Activated CD8-positive, alpha-beta memory T cell treated with anti-CD3 and anti-CD28 coated beads, Interleukin-2, amount 10 ng/mL, durations not matched to agents 7 days and 5 days (primary cell): ENCODE results near the gene DNAH8. TPM values are rescaled to one million over a fixed set of nuclear protein-coding genes. Genes with fewer than 3 reads are reported as not detected.

ENCODE experiments used
- ATAC-seq: fragments of 150-1000 bp; cut with Tn5 transposase; one replicate; pipeline ENCODE4 v1.10.0; 2021; ENCODE audit warnings: moderate library complexity
- CTCF ChIA-PET: fragments of 350-600 bp; sonication (Branson Sonifier 250); formaldehyde crosslinking; loops from one replicate; lab custom pipeline; 2021; ENCODE audit warnings: antibody characterized with exemption; lab: Charles Lee
- DNase-seq: peaks from one replicate; pipeline ENCODE4 v3.0.0-alpha.2; 2020
- H3K27ac Mint-ChIP-seq: one replicate; pipeline ENCODE4 v1.8.0; 2021; ENCODE audit warnings: mild to moderate bottlenecking, mixed read lengths
- H3K27me3 Mint-ChIP-seq: one replicate; pipeline ENCODE4 v1.8.0; 2021; ENCODE audit warnings: mixed read lengths
- H3K36me3 Mint-ChIP-seq: one replicate; pipeline ENCODE4 v1.8.0; 2021; ENCODE audit warnings: mild to moderate bottlenecking, mixed read lengths
- H3K4me1 Mint-ChIP-seq: one replicate; pipeline ENCODE4 v1.8.0; 2021; ENCODE audit warnings: mixed read lengths
- H3K4me3 Mint-ChIP-seq: one replicate; pipeline ENCODE4 v1.8.0; 2021; ENCODE audit warnings: mild to moderate bottlenecking, moderate library complexity, mixed read lengths
- H3K9me3 Mint-ChIP-seq: one replicate; pipeline ENCODE4 v1.8.0; 2022; ENCODE audit warnings: low read depth, mixed read lengths
- total RNA-seq, 2 experiments: library from RNA; stranded (reverse); gene quantifications; one replicate each; pipeline ENCODE4 v1.2.3, GENCODE V29; 2021

DNAH8 gene
- total RNA-seq, 2 experiments from 2014 or later, result 0.12 to 0.15 TPM

DNA sequence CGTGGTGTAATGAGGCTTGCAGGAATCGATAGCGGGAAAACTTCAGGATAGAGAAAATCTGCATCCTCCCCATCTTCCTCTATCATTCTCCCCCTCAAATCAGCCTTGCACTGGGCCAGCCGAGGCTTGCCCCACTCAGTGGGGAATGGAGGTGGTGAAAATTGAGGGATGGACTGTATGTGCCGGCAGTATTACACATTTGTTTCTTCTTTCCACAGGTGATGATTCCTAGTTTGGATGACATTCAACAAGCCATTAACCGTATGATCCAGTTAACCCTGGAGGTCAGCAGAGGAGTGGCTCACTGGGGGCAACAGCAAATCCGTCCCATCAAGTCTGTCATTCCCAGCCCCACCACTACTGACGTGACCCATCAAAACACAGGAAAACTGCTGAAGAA is 100.1 kb downstream of the DNAH8 start:
- H3K27ac Mint-ChIP-seq, result no peak overlapping the region
- no peak for ATAC-seq
- no peak overlapping the region for H3K4me3 Mint-ChIP-seq
- peaks cover 1% of the 10 kb centered on the region for H3K36me3 Mint-ChIP-seq
- no peak for DNase-seq
- CTCF ChIA-PET, result no interaction called here
- peaks cover 4% of the 10 kb centered on the region for H3K4me1 Mint-ChIP-seq
- H3K27me3 Mint-ChIP-seq, result peaks cover 54% of the 10 kb centered on the region
- no peaks in the 10 kb centered on the region for H3K9me3 Mint-ChIP-seq

DNA sequence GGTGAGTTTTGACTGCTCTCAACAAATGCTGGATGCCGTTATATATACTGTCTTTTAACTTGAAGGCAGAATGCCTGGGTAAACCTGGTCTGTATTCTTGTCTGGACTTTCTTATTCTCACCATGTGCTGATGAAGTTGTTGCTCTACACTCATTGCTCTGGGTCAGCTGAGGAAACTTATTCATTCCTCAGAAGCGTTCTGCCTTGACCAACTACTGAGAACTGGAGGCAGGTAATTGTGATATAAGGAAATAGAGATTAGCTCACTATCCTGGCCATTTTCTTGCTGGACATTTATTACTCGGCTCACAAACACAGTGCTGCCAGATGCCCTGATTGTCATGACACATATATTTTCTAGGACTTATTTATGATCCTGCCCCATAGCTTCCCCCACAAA is 103.6 kb downstream of the DNAH8 start:
- CTCF ChIA-PET, result no interaction called here
- Mint-ChIP-seq H3K36me3 (no peaks in the 10 kb centered on the region), H3K4me3 (no peak overlapping the region), H3K27ac (no peak overlapping the region), H3K27me3 (peaks cover 45% of the 10 kb centered on the region), H3K9me3 (no peaks in the 10 kb centered on the region), H3K4me1 (no peaks in the 10 kb centered on the region)
- ATAC-seq (no peak), DNase-seq (no peak)

DNA sequence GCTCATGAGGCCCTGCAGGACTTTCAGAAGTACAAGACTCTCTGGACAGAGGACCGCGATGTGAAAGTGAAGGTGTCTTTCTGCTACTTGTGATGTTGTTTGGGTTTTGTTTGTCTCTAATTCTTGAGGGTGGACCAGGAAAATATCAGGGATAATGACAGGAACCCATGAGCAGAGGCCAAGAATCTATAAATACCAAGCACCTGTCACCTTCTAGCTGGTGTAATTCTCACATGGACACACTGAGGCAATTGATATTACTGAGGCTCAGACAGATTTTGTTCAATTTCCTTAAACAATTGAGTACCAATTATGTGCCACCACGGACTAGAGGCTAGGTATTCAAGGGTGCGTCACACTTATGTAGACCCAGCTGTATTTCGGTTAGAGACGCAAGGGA is 107.9 kb downstream of the DNAH8 start:
- H3K4me1 Mint-ChIP-seq, result no peaks in the 10 kb centered on the region
- H3K4me3 Mint-ChIP-seq, result no peak overlapping the region
- H3K36me3 Mint-ChIP-seq, result no peaks in the 10 kb centered on the region
- no peak for DNase-seq
- no peak overlapping the region for H3K27ac Mint-ChIP-seq
- H3K9me3 Mint-ChIP-seq, result peaks cover 2% of the 10 kb centered on the region
- no peak for ATAC-seq
- CTCF ChIA-PET, result no interaction called here
- peaks cover 38% of the 10 kb centered on the region for H3K27me3 Mint-ChIP-seq

DNA sequence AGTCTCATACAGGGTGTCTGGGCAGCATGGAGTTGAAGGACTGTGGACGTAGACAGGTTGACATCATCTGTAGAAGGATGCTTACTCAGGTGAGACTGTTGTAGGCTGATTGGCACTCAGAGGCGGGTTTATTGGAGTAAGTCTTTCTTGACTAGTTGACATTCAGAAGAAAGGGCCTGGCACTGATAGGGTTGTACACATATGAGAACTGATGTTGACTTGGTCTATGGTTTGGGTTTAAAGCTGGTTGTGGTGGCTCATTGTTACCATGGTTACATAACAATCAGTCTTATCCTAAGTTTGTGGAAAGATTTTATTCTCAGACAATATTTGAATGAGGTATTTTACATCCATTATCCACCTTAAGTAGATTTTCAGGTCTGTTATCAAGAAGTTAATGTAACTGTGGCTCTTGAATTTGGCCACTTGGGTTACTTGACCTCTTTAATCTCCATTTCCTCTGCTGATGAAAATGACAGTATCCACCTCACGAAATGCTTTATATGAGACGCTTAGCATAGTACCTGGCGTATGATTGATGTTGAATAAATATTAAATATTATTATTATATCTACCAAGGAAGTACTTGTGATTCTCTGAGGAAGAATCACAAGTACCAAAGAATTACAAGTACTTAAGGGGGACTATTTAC is 109.3 kb downstream of the DNAH8 start:
- CTCF ChIA-PET, result no interaction called here
- Mint-ChIP-seq H3K4me3 (no peak overlapping the region), H3K4me1 (no peaks in the 10 kb centered on the region), H3K27me3 (peaks cover 34% of the 10 kb centered on the region), H3K36me3 (no peaks in the 10 kb centered on the region), H3K9me3 (peaks cover 2% of the 10 kb centered on the region), H3K27ac (no peak overlapping the region)
- ATAC-seq, result no peak
- no peak for DNase-seq

DNA sequence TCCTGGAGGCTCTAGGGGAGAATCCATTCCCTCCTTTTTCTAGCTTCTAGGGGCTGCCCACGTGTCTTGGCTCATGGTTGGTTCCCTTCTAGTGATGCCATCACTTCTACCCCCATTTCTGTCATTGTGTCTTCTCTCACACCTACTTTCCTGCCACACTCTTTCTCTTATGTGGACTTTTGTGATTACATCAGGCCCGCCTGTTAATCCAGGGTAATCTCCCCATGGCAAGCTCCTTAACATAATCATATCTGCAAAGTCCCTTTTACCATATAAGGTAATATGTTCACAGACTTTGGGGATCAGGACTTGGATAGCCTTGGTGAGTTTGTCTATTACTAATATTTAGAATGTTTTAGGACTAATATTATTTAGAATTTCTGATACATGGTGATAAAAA is 111.9 kb downstream of the DNAH8 start:
- peaks cover 4% of the 10 kb centered on the region for H3K9me3 Mint-ChIP-seq
- H3K27ac Mint-ChIP-seq, result no peak overlapping the region
- no peak for ATAC-seq
- CTCF ChIA-PET, result interaction anchor here (0.6 to 0.7 kb wide), 2 partner anchors 677 to 1042 kb away, joined by 3 to 4 read pairs; no protein-coding TSS in a partner anchor
- no peak for DNase-seq
- peaks cover 25% of the 10 kb centered on the region for H3K27me3 Mint-ChIP-seq
- no peak overlapping the region for H3K4me3 Mint-ChIP-seq
- H3K36me3 Mint-ChIP-seq, result peaks cover 3% of the 10 kb centered on the region
- no peaks in the 10 kb centered on the region for H3K4me1 Mint-ChIP-seq

DNA sequence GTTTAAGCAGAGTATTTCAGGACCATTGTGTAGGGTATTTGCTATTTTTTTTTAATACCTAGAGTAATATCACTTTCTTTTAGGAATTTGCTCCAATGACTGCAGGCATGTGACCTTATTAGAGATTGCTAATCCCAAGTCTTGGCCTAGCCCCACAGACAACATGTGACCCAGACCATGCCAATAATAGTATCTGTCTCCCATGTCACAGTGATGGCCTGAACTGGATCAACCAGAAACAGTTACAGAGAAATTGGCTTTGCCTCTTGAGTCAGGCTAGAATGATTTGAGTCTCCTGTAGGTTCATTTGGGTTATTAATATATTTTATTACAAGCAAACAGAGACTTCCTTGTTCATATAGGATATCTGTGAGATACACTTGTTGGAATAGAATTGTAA is 116.8 kb downstream of the DNAH8 start:
- ATAC-seq (no peak), DNase-seq (no peak)
- CTCF ChIA-PET, result no interaction called here
- Mint-ChIP-seq H3K27ac (no peak overlapping the region), H3K36me3 (peaks cover 3% of the 10 kb centered on the region), H3K9me3 (peaks cover 2% of the 10 kb centered on the region), H3K4me3 (no peak overlapping the region), H3K27me3 (peaks cover 27% of the 10 kb centered on the region), H3K4me1 (no peaks in the 10 kb centered on the region)

DNA sequence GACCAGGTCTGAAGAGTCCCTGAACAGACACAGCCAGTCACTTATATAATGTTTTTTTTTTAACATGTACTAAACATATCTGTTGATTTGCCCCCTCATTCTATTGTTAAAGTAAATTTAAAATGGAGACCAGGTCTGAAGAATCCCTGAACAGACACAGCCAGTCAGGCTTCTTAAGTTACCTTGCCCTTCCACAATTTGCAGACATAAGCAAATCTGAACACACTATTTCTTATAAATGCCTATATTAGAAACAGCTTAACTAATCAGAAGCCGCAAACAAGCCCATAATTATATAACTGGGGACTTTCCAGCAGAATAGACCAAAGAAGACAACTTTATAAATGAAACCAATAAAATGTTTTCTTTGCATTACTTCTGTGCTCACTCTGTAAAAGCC is 118.2 kb downstream of the DNAH8 start:
- H3K4me3 Mint-ChIP-seq, result no peak overlapping the region
- H3K36me3 Mint-ChIP-seq, result peaks cover 3% of the 10 kb centered on the region
- ATAC-seq (no peak), DNase-seq (no peak)
- H3K9me3 Mint-ChIP-seq, result peaks cover 2% of the 10 kb centered on the region
- H3K27me3 Mint-ChIP-seq, result peaks cover 25% of the 10 kb centered on the region
- no peaks in the 10 kb centered on the region for H3K4me1 Mint-ChIP-seq
- CTCF ChIA-PET, result no interaction called here
- H3K27ac Mint-ChIP-seq, result no peak overlapping the region

DNA sequence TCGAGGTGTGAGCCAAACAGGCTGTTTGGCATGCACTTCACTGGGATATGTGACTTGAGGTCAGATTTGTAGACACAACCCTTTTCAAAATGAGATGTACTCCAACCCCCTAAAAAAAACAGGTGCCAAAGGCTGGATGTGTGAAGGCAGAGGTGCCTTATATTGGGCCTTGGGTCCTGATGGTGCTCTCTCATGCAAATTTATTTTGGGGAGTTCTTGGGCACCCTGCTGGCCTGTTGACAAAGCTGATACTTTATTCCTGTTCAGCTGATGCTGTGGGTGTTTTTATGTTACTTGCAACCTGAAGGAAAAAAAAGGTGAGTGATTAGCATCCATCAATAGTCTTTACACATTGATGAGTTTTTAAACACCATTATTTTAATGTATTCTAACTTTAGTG is 121.5 kb downstream of the DNAH8 start:
- Mint-ChIP-seq H3K9me3 (no peaks in the 10 kb centered on the region), H3K27ac (no peak overlapping the region), H3K4me3 (no peak overlapping the region), H3K4me1 (no peaks in the 10 kb centered on the region), H3K36me3 (no peaks in the 10 kb centered on the region), H3K27me3 (peaks cover 9% of the 10 kb centered on the region)
- DNase-seq (no peak), ATAC-seq (no peak)
- CTCF ChIA-PET, result no interaction called here

DNA sequence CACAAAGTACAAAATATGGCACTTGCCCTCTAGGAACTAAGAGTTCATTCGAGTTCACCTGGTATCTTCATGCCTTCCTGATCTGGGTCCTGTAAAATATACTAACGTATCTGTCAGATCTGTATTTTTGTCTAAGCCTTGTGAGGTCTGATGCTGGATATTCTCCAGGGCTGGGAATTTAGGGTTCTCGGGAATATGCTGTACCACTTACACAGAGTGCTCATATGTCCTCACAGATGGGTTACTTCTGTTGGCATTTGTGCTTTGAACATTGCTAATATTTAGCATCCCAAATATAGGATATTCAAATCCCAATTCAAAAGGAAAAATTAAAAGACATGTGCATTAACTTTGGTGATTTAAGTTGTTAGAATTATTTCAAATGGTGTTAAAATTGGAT is 122.0 kb downstream of the DNAH8 start:
- H3K4me1 Mint-ChIP-seq, result no peaks in the 10 kb centered on the region
- DNase-seq (no peak), ATAC-seq (no peak)
- peaks cover 12% of the 10 kb centered on the region for H3K27me3 Mint-ChIP-seq
- no peaks in the 10 kb centered on the region for H3K9me3 Mint-ChIP-seq
- no peak overlapping the region for H3K27ac Mint-ChIP-seq
- CTCF ChIA-PET, result no interaction called here
- no peak overlapping the region for H3K4me3 Mint-ChIP-seq
- H3K36me3 Mint-ChIP-seq, result no peaks in the 10 kb centered on the region

DNA sequence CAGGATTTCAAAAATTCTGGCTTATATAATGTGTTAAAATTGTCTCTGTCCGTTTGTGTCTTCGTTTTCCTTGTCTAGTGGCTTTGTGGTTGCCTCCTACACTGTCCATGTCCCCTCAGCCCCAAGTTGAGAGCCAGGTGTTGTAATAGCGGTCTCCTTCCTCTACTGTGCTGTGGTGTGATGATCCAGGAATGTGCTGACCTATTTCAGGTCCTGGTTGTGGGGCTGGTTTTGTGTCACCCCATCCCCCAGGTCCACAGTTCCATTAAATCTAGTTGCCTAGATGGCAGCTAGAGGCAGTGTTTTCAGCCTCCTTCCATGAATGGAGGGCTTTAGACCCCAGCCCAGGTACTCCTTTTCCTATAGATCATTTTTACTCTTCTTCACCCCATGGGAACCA is 128.7 kb downstream of the DNAH8 start:
- H3K4me3 Mint-ChIP-seq, result no peak overlapping the region

DNA sequence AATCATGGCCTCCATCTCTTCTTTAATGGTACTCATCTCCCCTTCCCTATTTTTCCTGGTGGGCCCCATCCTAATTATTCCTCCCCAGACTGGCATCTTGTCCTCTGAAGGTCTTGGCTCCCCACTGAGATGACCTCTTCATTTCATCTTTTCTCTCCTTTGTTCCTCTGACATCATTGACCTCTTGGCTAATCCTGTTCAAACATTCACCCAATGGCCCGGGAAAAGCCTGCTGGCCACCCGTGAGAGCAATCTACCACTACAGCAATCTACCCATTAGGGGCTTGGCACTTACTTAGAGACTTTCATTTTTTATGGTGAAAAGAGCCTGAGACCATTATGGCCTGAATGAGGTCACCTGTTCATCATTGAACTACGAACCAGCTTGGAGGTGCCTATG is 130.8 kb downstream of the DNAH8 start:
- Mint-ChIP-seq H3K27me3 (peaks cover 18% of the 10 kb centered on the region), H3K27ac (no peak overlapping the region), H3K4me3 (no peak overlapping the region), H3K36me3 (no peaks in the 10 kb centered on the region), H3K9me3 (no peaks in the 10 kb centered on the region), H3K4me1 (no peaks in the 10 kb centered on the region)
- CTCF ChIA-PET, result no interaction called here
- no peak for ATAC-seq
- no peak for DNase-seq

More for the DNA sequence above, 128.7 kb downstream of the DNAH8 start:
- no peak for ATAC-seq
- peaks cover 8% of the 10 kb centered on the region for H3K27me3 Mint-ChIP-seq
- H3K27ac Mint-ChIP-seq, result no peak overlapping the region
- no peaks in the 10 kb centered on the region for H3K4me1 Mint-ChIP-seq
- H3K36me3 Mint-ChIP-seq, result no peaks in the 10 kb centered on the region
- CTCF ChIA-PET, result no interaction called here
- DNase-seq, result no peak
- no peaks in the 10 kb centered on the region for H3K9me3 Mint-ChIP-seq

DNA sequence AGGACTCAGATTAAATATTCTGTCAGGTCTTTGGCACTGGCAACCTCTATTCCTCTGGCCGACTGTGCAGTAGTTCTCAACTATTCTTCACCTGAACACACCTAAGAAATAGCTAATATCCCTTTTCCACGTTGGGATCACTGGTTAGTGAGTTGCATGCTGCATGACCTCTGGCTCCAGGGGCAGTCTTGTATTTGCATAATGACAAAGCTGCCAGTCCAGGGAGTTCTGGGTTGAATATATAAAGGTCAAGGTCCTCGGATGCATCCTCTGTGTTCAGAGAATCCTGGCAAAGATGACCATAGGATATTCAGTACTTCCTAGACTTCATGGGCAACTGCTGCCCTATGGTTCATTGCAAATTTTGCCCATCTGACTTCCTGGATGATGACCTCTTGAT is 131.2 kb downstream of the DNAH8 start:
- H3K27me3 Mint-ChIP-seq, result peaks cover 21% of the 10 kb centered on the region
- no peak overlapping the region for H3K4me3 Mint-ChIP-seq
- H3K4me1 Mint-ChIP-seq, result no peaks in the 10 kb centered on the region
- CTCF ChIA-PET, result no interaction called here
- H3K27ac Mint-ChIP-seq, result no peak overlapping the region
- H3K9me3 Mint-ChIP-seq, result no peaks in the 10 kb centered on the region
- H3K36me3 Mint-ChIP-seq, result no peaks in the 10 kb centered on the region
- ATAC-seq, result no peak
- DNase-seq, result no peak

DNA sequence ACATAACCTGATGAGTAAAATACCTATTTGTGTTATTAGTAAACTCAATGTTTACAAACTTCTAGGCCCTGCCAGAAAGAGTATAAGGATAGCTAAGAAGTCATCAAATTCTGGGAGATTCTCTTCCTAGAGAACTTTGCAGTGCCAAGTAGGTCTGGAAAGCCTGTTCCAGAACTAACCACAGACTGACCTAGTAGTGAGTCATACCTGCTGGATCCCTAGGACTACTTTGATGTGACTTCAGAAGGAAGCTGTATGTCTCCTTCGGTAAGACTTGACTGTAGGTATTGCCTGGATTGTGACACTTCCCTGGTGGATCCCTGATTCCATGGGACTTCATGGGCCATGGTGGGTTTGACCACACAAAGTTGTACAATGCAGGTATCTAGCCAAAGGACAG is 131.7 kb downstream of the DNAH8 start:
- Mint-ChIP-seq H3K4me3 (no peak overlapping the region), H3K9me3 (no peaks in the 10 kb centered on the region), H3K27me3 (peaks cover 20% of the 10 kb centered on the region), H3K4me1 (no peaks in the 10 kb centered on the region), H3K36me3 (no peaks in the 10 kb centered on the region), H3K27ac (no peak overlapping the region)
- CTCF ChIA-PET, result no interaction called here
- DNase-seq (no peak), ATAC-seq (no peak)

DNA sequence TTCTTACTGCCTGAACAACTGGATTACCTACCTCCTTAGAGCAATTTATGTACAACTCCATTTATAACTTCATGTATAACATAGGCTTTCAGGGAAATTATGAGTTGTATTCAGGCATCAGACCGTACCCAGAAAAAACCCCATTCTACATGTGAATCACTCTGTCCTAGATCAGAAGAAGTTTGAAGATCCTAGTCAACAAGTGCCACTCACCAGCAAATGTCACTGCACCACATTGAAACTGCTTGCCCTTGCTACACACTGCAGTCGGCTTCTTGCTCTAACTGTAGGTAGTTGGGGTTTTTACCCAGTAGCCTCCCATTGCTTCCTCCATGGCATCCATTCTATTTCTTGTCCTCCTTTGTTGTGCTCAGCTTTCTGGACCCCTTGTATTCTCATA is 132.4 kb downstream of the DNAH8 start:
- no peaks in the 10 kb centered on the region for H3K36me3 Mint-ChIP-seq
- no peak overlapping the region for H3K27ac Mint-ChIP-seq
- no peak for DNase-seq
- CTCF ChIA-PET, result no interaction called here
- no peak for ATAC-seq
- H3K27me3 Mint-ChIP-seq, result peaks cover 19% of the 10 kb centered on the region
- H3K4me1 Mint-ChIP-seq, result no peaks in the 10 kb centered on the region
- no peaks in the 10 kb centered on the region for H3K9me3 Mint-ChIP-seq
- H3K4me3 Mint-ChIP-seq, result no peak overlapping the region

DNA sequence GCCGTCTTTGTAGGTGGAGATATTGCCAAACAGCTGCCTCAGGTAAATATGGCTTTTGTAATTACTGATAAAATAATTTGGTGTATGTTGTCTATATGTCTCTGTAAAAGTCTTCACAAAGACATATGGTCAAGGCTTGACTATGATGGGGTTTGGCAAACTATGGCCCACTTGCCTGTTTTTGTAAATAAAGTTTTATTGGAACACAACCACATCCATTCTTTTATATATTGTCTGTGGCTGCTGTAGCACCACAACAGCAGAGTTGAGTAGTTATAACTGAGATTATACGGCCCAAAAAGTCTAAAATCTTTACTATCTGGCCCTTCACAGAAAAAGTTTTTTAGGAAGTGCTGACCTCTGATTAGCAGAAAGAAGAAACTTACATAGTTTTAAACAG is 133.6 kb downstream of the DNAH8 start:
- Mint-ChIP-seq H3K9me3 (no peaks in the 10 kb centered on the region), H3K4me1 (no peaks in the 10 kb centered on the region), H3K27ac (no peak overlapping the region), H3K36me3 (no peaks in the 10 kb centered on the region), H3K27me3 (peaks cover 18% of the 10 kb centered on the region), H3K4me3 (no peak overlapping the region)
- no peak for DNase-seq
- ATAC-seq, result no peak
- CTCF ChIA-PET, result no interaction called here
